Measurements from ENCODE around the gene TMEM185B. TPM values are rescaled to one million over a fixed set of nuclear protein-coding genes. Genes with fewer than 3 reads are reported as not detected.

The TMEM185B gene
- total and polyA plus RNA-seq, 10 donors, result 3.9 to 35.6 (median 22.5) TPM

- peaks cover 0 to 6% (median 0%) of the 10 kb centered on the region in 8 donors for H3K9me3 ChIP-seq
- H3K4me3 ChIP-seq, result no peak overlapping the region
- H3K27me3 ChIP-seq (replicated peaks in 1 of 7), result no peaks in the 10 kb centered on the region
- peaks cover 0 to 33% (median 7%) of the 10 kb centered on the region in 6 donors for H3K36me3 ChIP-seq
- 93 to 97% (median 93%) methylated on average over 8 of the region's 8 CpGs for WGBS, 5 donors
- peak; percentile 22 for DNase-seq
- H3K4me1 ChIP-seq, result peaks cover 9 to 63% (median 42%) of the 10 kb centered on the region in 6 donors
- intact Hi-C loops (cut with DNase I; ENCODE audit: low total_unique reads), result no loop called here
- TF ChIP-seq POLR2AphosphoS5 (IDR thresholded peaks at IDR 0.05), result no peak
- no peak for TF ChIP-seq POLR2A (IDR thresholded peaks at IDR 0.05)
- TF ChIP-seq CTCF (IDR thresholded peaks at IDR 0.05 in 8 of 11, conservative IDR thresholded peaks at IDR 0.05 in 3 of 11), result no peak
- peak overlapping the region in 2 of 8 donors; percentile 19 to 44 for H3K27ac ChIP-seq
Observed at GRCh38 chr2:120221616-120222015, 1.6 kb downstream of the TMEM185B start.

GRCh38 chr2:120220756-120221155 is 2.4 kb downstream of the TMEM185B start:
- no peak for TF ChIP-seq POLR2A (IDR thresholded peaks at IDR 0.05)
- no peak for TF ChIP-seq CTCF (IDR thresholded peaks at IDR 0.05 in 8 of 11, conservative IDR thresholded peaks at IDR 0.05 in 3 of 11)
- no peak for TF ChIP-seq POLR2AphosphoS5 (IDR thresholded peaks at IDR 0.05)
- H3K4me1 ChIP-seq, result peaks cover 9 to 63% (median 42%) of the 10 kb centered on the region in 6 donors
- no peaks in the 10 kb centered on the region for H3K27me3 ChIP-seq (replicated peaks in 1 of 7)
- no peak for DNase-seq
- WGBS, 5 donors, result 47 to 63% (median 55%) methylated on average over 2 of the region's 2 CpGs
- H3K4me3 ChIP-seq, result no peak overlapping the region
- peaks cover 0 to 6% (median 0%) of the 10 kb centered on the region in 8 donors for H3K9me3 ChIP-seq
- intact Hi-C loops (cut with DNase I; ENCODE audit: low total_unique reads), result no loop called here
- H3K36me3 ChIP-seq, result peaks cover 0 to 39% (median 7%) of the 10 kb centered on the region in 6 donors
- H3K27ac ChIP-seq, result peak overlapping the region in 3 of 8 donors; percentile 19 to 44 (median 25)

DNA sequence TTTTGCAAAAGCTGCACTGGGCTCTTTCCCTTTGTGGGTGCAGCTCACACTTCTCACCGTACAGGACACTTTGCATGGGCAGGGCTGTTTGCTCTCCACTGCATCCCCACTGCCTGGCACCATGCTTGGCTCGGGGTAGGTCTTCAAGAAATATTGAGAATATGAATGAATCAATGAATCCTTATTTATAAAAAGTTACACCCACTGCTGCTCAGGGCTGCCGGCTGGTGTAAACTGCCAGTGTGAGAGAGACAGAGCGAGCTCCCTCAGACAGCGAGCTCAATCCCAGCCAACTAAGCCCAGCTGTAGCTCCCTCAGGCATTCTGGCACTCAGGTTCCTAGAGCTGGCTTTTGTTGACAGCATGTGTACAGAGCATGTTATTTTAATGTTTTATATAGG is 3.4 kb downstream of the TMEM185B start:
- Histone ChIP-seq H3K4me3 (no peak overlapping the region), H3K27me3 (replicated peaks in 1 of 7) (no peaks in the 10 kb centered on the region), H3K9me3 (peaks cover 0 to 6% (median 0%) of the 10 kb centered on the region in 8 donors), H3K27ac (no peak overlapping the region), H3K4me1 (peaks cover 9 to 55% (median 42%) of the 10 kb centered on the region in 6 donors), H3K36me3 (peaks cover 0 to 40% (median 7%) of the 10 kb centered on the region in 6 donors)
- DNase-seq, result peak; percentile 46
- intact Hi-C loops (cut with DNase I; ENCODE audit: low total_unique reads), result no loop called here
- WGBS, 5 donors, result 94 to 99% (median 96%) methylated on average over 5 of the region's 5 CpGs
- no peak for TF ChIP-seq POLR2A (IDR thresholded peaks at IDR 0.05)
- no peak for TF ChIP-seq POLR2AphosphoS5 (IDR thresholded peaks at IDR 0.05)
- no peak for TF ChIP-seq CTCF (IDR thresholded peaks at IDR 0.05 in 8 of 11, conservative IDR thresholded peaks at IDR 0.05 in 3 of 11)

DNA sequence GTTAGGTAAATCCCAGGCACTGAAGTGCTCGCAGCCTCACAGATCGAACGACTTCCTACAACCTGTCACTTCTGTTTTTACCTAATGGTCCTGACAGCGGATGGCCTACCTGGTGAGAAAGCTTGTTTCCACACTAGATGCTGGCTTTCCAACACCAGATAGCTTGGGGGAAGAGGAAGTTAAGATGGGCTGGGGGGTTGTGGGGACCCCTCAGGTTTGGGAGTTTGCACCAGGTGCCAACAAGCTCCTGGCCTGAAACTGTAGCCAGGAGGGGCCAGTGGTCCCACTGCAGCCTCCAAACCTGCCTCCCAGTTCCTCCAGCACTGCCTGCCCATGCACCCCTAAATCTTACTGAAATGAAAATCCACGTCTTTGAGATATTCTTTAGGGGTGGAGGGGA is 3.9 kb downstream of the TMEM185B start:
- no peaks in the 10 kb centered on the region for H3K27me3 ChIP-seq (replicated peaks in 1 of 7)
- intact Hi-C loops (cut with DNase I; ENCODE audit: low total_unique reads), result no loop called here
- H3K36me3 ChIP-seq, result peaks cover 0 to 40% (median 7%) of the 10 kb centered on the region in 6 donors
- H3K4me3 ChIP-seq, result no peak overlapping the region
- H3K9me3 ChIP-seq, result peaks cover 0 to 6% (median 0%) of the 10 kb centered on the region in 8 donors
- peaks cover 9 to 50% (median 39%) of the 10 kb centered on the region in 6 donors for H3K4me1 ChIP-seq
- peak; percentile 41 for DNase-seq
- no peak overlapping the region for H3K27ac ChIP-seq
- TF ChIP-seq POLR2A (IDR thresholded peaks at IDR 0.05), result no peak
- TF ChIP-seq POLR2AphosphoS5 (IDR thresholded peaks at IDR 0.05), result no peak
- TF ChIP-seq CTCF (IDR thresholded peaks at IDR 0.05 in 8 of 11, conservative IDR thresholded peaks at IDR 0.05 in 3 of 11), result no peak
- WGBS, 5 donors, result 83 to 94% (median 90%) methylated on average over 5 of the region's 5 CpGs
